PFSK-1 (cell line): ENCODE data around the gene PPP2R5A.

Experiments
- FOXP2 ChIP-seq: optimal IDR thresholded peaks from 2 replicates; pipeline ENCODE3; 2011; ENCODE audit warnings: borderline replicate concordance, control low read depth, inconsistent platforms; ENCODE audit not compliant: insufficient read depth; ENCODE audit errors: extremely low read length, extremely low read depth
- POLR2AphosphoS5 ChIP-seq: IDR thresholded peaks from 2 replicates; pipeline ENCODE4 v1.6.1; 2012; ENCODE audit warnings: low read depth, mild to moderate bottlenecking, control low read depth, low read length, moderate library complexity
- SIN3A ChIP-seq: IDR thresholded peaks from 2 replicates; pipeline ENCODE4 v1.6.1; 2012; ENCODE audit warnings: mild to moderate bottlenecking, low read length, moderate library complexity, borderline replicate concordance; ENCODE audit not compliant: insufficient read depth
- TAF1 ChIP-seq: IDR thresholded peaks from 2 replicates; pipeline ENCODE4 v1.6.1; 2012; ENCODE audit warnings: low read length, control low read depth, borderline replicate concordance; ENCODE audit not compliant: insufficient read depth
- TF ChIP-seq, protein P1 (sequence below), 2 experiments: IDR thresholded peaks; 2 replicates each; pipeline versions ENCODE4 v1.6.1 to v1.8.0; 2011 to 2012; ENCODE audit warnings: low read depth in 2 of 2, low read length in 2 of 2, control low read depth in 1 of 2, inconsistent platforms in 1 of 2, mild to moderate bottlenecking in 1 of 2, moderate library complexity in 1 of 2; ENCODE audit not compliant: insufficient read depth in 1 of 2

The PPP2R5A gene

DNA sequence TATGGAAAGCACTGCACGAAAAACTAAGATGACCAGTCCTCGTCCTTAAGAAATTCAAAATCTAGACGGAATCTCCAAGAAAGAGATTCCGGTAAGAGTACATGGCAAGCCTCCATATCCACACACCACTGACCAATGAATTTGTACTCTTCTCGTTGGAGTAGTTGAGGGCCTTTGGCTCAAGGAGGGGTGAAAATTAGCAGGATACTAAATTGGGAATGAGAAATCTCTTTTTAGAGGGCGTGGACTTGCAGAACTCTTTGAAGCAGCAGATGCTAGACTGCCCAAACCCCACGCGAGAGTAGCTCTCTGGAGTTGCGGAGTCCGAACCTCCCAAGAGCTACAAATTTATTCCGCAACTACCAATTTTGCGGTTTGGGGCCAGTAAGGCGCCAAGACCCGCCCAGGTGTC, 872 bp upstream of the PPP2R5A start:
- no peak for TF ChIP-seq SIN3A
- no peak for TF ChIP-seq POLR2AphosphoS5
- TF ChIP-seq TAF1: no peak
- TF ChIP-seq, protein P1, sequence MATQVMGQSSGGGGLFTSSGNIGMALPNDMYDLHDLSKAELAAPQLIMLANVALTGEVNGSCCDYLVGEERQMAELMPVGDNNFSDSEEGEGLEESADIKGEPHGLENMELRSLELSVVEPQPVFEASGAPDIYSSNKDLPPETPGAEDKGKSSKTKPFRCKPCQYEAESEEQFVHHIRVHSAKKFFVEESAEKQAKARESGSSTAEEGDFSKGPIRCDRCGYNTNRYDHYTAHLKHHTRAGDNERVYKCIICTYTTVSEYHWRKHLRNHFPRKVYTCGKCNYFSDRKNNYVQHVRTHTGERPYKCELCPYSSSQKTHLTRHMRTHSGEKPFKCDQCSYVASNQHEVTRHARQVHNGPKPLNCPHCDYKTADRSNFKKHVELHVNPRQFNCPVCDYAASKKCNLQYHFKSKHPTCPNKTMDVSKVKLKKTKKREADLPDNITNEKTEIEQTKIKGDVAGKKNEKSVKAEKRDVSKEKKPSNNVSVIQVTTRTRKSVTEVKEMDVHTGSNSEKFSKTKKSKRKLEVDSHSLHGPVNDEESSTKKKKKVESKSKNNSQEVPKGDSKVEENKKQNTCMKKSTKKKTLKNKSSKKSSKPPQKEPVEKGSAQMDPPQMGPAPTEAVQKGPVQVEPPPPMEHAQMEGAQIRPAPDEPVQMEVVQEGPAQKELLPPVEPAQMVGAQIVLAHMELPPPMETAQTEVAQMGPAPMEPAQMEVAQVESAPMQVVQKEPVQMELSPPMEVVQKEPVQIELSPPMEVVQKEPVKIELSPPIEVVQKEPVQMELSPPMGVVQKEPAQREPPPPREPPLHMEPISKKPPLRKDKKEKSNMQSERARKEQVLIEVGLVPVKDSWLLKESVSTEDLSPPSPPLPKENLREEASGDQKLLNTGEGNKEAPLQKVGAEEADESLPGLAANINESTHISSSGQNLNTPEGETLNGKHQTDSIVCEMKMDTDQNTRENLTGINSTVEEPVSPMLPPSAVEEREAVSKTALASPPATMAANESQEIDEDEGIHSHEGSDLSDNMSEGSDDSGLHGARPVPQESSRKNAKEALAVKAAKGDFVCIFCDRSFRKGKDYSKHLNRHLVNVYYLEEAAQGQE (IDR thresholded peaks at IDR 0.05; ENCODE audit: insufficient read depth in 1 of 2, low read depth in 2 of 2, low read length in 2 of 2): no peak
- TF ChIP-seq FOXP2: no peak

GRCh38 chr1:212285685-212286555, 710 bp downstream of the PPP2R5A start:
- TF ChIP-seq SIN3A: no peak
- TF ChIP-seq, protein P1 (IDR thresholded peaks at IDR 0.05; ENCODE audit: insufficient read depth in 1 of 2, low read depth in 2 of 2, low read length in 2 of 2): 0 out of 4 replicates have a peak, but pooled peaks of 1 of the 2 experiments have one; percentile 13
- TF ChIP-seq FOXP2: peak; percentile 38
- no peak for TF ChIP-seq POLR2AphosphoS5
- TF ChIP-seq TAF1: 0 out of 2 replicates have a peak, but pooled peaks have one; percentile 41

- no peak for TF ChIP-seq POLR2AphosphoS5
- no peak for TF ChIP-seq TAF1
- TF ChIP-seq SIN3A: 0 out of 2 replicates have a peak, but pooled peaks have one; percentile 26
- TF ChIP-seq FOXP2: no peak
- TF ChIP-seq, protein P1 (IDR thresholded peaks at IDR 0.05; ENCODE audit: insufficient read depth in 1 of 2, low read depth in 2 of 2, low read length in 2 of 2): no peak
These were observed 1.4 kb downstream of the PPP2R5A start for GRCh38 chr1:212286556-212287131.

DNA sequence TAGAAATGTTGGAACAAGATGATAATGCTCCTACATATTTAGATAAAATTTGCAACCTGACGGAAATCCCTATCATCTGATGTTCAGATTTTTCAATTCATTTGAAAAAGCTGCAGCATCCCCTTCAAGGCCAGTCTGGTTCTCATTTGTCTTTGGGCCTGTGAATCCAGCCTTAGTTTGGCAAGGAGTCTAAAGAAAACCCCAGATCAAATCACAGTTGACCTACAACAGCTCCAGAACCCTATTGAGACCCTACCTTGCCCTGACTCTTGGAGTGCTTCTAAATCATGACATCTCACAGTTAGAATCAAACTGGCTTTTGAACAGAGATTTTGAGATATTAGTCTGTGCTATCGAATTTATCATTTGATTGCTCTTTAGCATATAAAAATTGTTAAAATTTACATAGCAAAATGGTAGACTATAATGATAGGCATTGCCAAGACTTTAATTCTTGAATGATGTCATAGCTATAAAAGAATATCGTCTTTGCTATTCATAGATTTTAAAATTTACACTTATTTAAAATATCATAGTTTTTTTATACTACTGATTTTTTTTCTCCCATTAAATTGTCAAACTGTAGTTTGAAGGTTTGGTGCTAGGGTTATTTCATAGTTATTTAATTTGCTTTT, 2.2 kb downstream of the PPP2R5A start:
- TF ChIP-seq SIN3A (no peak), TAF1 (no peak), POLR2AphosphoS5 (no peak), FOXP2 (no peak)
- TF ChIP-seq, protein P1 (IDR thresholded peaks at IDR 0.05; ENCODE audit: insufficient read depth in 1 of 2, low read depth in 2 of 2, low read length in 2 of 2): no peak
